Fibroblast of the aortic adventitia (primary cell): Measurements from ENCODE around the gene DDX25. TPM values are rescaled to one million over a fixed set of nuclear protein-coding genes. Genes with fewer than 3 reads are reported as not detected.
A peak's percentile ranks its signal among the peaks of the same experiment; 100 is the strongest.
"Not testable (repeated sequence)": the region's sequence is repeated elsewhere in the genome, so short reads cannot be mapped to it uniquely, and the experiment has no call there.

Experiments used
- DNase-seq: peaks from one replicate; pipeline ENCODE4 v3.0.0-alpha.2; 2010; ENCODE audit warnings: low read depth
- H3K4me3 ChIP-seq: 2 replicates; pipeline ENCODE4 v1.5.1; 2011; ENCODE audit warnings: low read depth, mild to moderate bottlenecking, control low read depth, low read length, moderate library complexity
- total RNA-seq: library from RNA; depleted of rRNA; stranded (reverse); fragments of >200 nt; gene quantifications from 2 replicates; pipeline ENCODE4 v1.2.3, GENCODE V29; 2012; ENCODE audit warnings: low replicate concordance
- TF ChIP-seq, protein P1 (sequence below): IDR thresholded peaks from 2 replicates; pipeline ENCODE4 v1.5.1; 2011; ENCODE audit warnings: mild to moderate bottlenecking, low read length, control low read depth, inconsistent platforms; ENCODE audit not compliant: insufficient read depth

The DDX25 gene
- total RNA-seq, 1 donor: under 0.01 TPM

DNA sequence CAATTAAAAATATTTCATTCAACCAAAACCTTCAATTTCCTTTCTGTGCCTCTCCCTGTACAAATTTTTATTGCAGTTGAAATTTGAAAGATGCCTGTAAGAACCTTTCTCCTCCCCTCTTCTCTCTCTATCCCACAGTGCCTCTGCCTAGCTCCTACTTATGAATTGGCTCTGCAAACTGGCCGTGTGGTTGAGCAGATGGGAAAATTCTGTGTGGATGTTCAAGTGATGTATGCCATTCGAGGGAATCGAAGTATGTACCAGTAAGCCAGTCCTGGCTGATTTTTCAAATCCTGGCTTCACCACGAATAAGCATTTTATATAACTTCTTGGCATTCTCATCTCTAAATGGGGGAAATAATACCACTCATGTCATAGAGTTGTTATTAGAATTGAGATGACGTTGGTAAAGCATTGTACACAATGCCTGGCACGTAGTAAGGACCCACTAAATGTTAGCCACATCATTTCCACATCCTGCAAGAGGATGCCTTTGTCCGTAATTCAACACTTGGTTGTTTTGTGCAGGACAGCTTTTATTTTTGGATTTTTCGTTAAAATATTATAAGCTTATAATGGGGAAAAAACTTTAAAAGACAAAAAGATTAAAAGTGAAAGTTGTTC lies 6.0 kb downstream of the DDX25 start:
- TF ChIP-seq, protein P1, sequence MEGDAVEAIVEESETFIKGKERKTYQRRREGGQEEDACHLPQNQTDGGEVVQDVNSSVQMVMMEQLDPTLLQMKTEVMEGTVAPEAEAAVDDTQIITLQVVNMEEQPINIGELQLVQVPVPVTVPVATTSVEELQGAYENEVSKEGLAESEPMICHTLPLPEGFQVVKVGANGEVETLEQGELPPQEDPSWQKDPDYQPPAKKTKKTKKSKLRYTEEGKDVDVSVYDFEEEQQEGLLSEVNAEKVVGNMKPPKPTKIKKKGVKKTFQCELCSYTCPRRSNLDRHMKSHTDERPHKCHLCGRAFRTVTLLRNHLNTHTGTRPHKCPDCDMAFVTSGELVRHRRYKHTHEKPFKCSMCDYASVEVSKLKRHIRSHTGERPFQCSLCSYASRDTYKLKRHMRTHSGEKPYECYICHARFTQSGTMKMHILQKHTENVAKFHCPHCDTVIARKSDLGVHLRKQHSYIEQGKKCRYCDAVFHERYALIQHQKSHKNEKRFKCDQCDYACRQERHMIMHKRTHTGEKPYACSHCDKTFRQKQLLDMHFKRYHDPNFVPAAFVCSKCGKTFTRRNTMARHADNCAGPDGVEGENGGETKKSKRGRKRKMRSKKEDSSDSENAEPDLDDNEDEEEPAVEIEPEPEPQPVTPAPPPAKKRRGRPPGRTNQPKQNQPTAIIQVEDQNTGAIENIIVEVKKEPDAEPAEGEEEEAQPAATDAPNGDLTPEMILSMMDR: no peak
- no peak for DNase-seq
- no peak overlapping the region for H3K4me3 ChIP-seq

DNA sequence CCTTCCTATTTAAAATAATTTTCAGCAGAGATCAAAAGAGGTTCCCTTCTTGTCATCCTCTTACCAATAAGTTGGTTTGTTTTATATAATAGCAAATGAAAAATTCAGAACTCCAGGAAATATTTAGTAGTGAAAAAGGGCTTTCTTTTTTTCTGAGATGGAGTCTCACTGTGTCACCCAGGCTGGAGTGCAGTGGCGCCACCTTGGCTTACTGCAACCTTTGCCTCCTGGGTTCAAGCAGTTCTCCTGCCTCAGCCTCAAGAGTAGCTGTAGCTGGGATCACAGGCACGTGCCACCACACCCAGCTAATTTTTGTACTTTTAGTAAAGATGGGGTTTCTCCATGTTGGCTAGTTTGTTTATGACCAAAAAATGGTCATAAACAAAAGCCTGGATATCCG lies 10.3 kb downstream of the DDX25 start:
- H3K4me3 ChIP-seq, DNase-seq: not testable (repeated sequence)

DNA sequence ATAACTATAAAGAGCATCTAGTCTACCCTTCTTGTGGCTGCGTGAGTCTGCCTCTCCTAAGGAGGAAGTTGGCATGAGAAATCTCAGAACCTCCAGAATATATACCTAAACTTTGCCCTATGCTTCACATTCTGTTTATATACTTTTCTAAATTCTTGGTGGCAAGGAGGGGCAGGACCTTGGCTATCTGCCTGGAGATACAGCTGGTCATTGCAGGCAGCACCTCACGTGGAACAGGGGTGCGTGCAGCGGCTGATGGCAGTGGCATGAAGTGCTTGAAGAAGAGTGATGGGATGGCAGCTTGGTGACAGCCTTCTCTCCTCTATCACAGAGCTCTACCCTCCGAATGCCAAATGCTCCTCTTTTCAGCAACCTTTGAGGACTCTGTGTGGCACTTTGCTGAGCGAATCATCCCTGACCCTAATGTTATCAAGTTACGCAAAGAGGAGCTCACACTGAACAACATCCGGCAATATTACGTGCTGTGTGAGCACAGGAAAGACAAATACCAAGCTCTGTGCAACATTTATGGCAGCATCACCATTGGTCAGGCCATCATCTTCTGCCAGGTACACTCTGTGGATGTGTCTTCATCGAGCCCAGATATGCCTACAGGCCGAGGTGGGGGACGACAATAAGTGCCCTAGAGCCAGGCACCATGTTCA lies 12.5 kb downstream of the DDX25 start:
- TF ChIP-seq, protein P1: no peak
- no peak for DNase-seq
- no peak overlapping the region for H3K4me3 ChIP-seq

DNA sequence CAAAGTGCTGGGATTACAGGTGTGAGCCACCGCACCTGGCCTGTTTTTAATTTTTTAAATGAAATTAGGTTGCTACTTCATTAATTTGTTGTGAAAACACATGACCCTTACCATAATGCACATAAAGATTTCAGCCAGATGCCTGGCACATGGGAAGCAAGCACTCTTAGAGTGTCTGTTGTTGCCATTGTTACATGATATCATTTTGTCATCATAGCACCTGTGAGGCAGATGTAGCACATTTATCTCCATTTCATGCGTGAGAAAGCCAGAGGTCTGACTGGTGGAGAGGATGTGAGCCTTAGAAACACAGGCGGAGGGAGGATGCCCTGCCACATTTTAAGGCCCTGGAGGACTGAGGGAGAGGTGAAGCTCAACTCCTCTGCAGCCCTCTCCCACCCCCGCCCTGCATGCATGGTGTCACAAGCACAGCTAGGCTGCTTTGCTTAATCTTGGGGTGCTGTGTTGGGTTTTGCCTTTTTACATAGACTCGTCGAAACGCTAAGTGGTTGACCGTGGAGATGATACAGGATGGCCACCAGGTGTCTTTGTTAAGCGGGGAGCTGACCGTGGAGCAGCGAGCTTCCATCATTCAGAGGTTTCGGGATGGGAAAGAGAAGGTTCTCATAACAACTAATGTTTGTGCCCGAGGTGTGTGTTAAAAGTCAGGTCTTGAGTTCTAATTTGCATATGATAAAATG lies 14.0 kb downstream of the DDX25 start:
- no peak for DNase-seq
- TF ChIP-seq, protein P1: no peak
- H3K4me3 ChIP-seq: no peak overlapping the region

DNA sequence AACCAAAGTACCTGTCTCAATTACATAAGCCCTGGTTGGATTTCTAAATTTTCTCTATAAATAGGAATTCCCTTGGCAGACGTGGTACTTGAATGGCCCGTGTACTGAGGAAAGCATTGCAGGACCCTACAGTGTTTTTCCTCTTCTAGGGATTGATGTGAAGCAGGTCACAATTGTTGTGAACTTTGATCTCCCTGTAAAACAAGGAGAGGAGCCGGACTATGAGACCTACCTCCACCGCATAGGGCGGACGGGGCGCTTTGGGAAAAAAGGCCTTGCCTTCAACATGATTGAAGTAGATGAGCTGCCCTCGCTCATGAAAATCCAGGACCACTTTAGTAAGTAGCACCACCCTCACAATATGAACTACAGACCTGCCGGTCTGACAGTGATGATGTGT lies 16.7 kb downstream of the DDX25 start:
- TF ChIP-seq, protein P1: no peak

DNA sequence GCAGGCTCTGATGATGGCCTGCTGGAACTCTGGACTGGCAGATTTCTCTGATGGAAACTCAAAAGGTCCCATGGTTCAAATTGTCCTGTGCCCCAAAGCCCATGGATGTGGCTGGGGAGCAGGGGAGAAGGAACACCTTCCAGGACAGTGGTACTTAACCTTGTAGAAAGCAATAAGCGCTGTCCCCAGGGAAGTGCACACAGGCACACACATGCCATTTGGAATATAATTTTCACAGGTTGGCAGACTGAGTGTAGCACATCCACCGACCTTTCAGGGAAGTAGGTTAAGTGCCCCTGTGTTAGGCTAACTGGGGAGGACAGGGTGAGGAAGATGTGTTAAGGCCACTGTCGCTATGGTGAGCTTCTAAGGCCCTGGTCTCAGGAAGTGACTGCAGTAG lies 17.8 kb downstream of the DDX25 start:
- DNase-seq: no peak
- TF ChIP-seq, protein P1: no peak
- H3K4me3 ChIP-seq: no peak overlapping the region

More for the DNA sequence above, 16.7 kb downstream of the DDX25 start:
- H3K4me3 ChIP-seq: no peak overlapping the region
- DNase-seq: no peak

DNA sequence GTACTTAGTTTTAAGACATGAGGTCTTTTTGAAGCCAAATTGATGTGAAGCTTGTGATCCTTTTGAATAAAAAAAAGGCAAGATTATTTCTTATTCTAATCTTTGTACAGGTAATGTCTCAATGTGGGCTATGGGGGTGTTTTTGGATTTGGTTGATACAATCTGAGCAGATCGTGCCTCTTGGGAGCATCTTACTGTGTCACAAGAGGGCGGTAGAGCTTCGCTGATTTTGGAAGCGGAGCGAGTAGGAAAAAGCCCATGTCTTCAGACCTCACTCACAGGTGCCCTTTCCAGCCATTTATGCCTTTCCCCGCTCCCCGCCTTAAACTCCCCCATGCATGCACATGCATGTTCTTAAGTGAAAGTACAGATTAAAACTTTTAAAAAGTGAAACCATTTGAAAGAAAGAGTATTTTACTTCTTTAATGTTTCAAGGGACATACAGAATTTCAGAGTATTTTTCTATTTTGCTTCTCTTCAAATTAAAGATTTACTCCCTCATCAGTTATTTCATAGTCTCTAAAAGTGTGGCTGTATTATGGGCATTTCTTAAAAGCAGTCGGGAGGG lies 18.8 kb downstream of the DDX25 start:
- TF ChIP-seq, protein P1: peak; percentile 89
- DNase-seq: peak; percentile 84
- no peak overlapping the region for H3K4me3 ChIP-seq
